HFFc6 (cell line): ENCODE results near the gene CBX1. TPM values are rescaled to one million over a fixed set of nuclear protein-coding genes. Genes with fewer than 3 reads are reported as not detected.
A peak's percentile ranks its signal among the peaks of the same experiment; 100 is the strongest.
"Not testable (repeated sequence)": the region's sequence is repeated elsewhere in the genome, so short reads cannot be mapped to it uniquely, and the experiment has no call there.

Experiments used
- DNase-seq: peaks from one replicate; pipeline ENCODE4 v3.0.0-alpha.2; 2018
- H3K27ac Mint-ChIP-seq: 2 replicates; pipeline ENCODE4 v1.8.0; 2020; ENCODE audit warnings: mild to moderate bottlenecking, mixed read lengths
- H3K27me3 Mint-ChIP-seq: 2 replicates; pipeline ENCODE4 v1.8.0; 2021; ENCODE audit warnings: mild to moderate bottlenecking, moderate library complexity, mixed read lengths; ENCODE audit not compliant: insufficient read depth
- H3K36me3 Mint-ChIP-seq: 2 replicates; pipeline ENCODE4 v1.8.0; 2021; ENCODE audit warnings: low read depth, mixed read lengths
- H3K4me1 Mint-ChIP-seq: 2 replicates; pipeline ENCODE4 v1.8.0; 2020; ENCODE audit warnings: low read depth, mixed read lengths
- H3K4me3 Mint-ChIP-seq: 2 replicates; pipeline ENCODE4 v1.8.0; 2020; ENCODE audit warnings: mild to moderate bottlenecking, moderate library complexity, mixed read lengths
- H3K9me3 Mint-ChIP-seq: 2 replicates; pipeline ENCODE4 v1.8.0; 2020; ENCODE audit warnings: mild to moderate bottlenecking, mixed read lengths
- CTCF ChIP-seq: fragments of 200-600 bp; sonication (generic); IDR thresholded peaks from 2 replicates; pipeline ENCODE4 v1.5.0; 2021; ENCODE audit warnings: antibody characterized with exemption, mild to moderate bottlenecking
- total RNA-seq, 6 experiments: library from RNA; stranded (reverse); fragmentation: NEBNext Ultra II Directional; extraction: Animal tissue kit (Norgen Biotek cat#: 25700); gene quantifications; 2 replicates in 1 of 6; 3 replicates in 5 of 6; pipeline ENCODE4 v1.2.3, GENCODE V29; 2021

Gene CBX1
- total RNA-seq, 6 experiments from 2014 or later = 62.2 to 82.1 (median 74.0) TPM

GRCh38 chr17:48043176-48043575, 58.1 kb downstream of the CBX1 start:
- DNase-seq = no peak
- H3K4me3 Mint-ChIP-seq = no peak overlapping the region
- no peaks in the 10 kb centered on the region for H3K9me3 Mint-ChIP-seq
- peaks cover 5% of the 10 kb centered on the region for H3K27me3 Mint-ChIP-seq
- peaks cover 45% of the 10 kb centered on the region for H3K4me1 Mint-ChIP-seq
- TF ChIP-seq CTCF = no peak
- peaks cover 7% of the 10 kb centered on the region; the same call in 1 of the 2 replicates for H3K36me3 Mint-ChIP-seq
- no peak overlapping the region for H3K27ac Mint-ChIP-seq

- no peaks in the 10 kb centered on the region for H3K36me3 Mint-ChIP-seq
- H3K4me1 Mint-ChIP-seq = peaks cover 27% of the 10 kb centered on the region
- peak overlapping the region; percentile 92 for H3K4me3 Mint-ChIP-seq
- no peak for DNase-seq
- no peaks in the 10 kb centered on the region for H3K9me3 Mint-ChIP-seq
- H3K27ac Mint-ChIP-seq = peak overlapping the region; percentile 97; the same call in 1 of the 2 replicates
- no peak for TF ChIP-seq CTCF
- H3K27me3 Mint-ChIP-seq = peaks cover 2% of the 10 kb centered on the region
Observed at GRCh38 chr17:48038687-48039086, 62.6 kb downstream of the CBX1 start.

- Mint-ChIP-seq H3K4me3 (peak overlapping the region; percentile 92), H3K27me3 (peaks cover 2% of the 10 kb centered on the region), H3K9me3 (no peaks in the 10 kb centered on the region), H3K4me1 (peaks cover 20% of the 10 kb centered on the region), H3K27ac (peak overlapping the region; percentile 97), H3K36me3 (no peaks in the 10 kb centered on the region)
- no peak for DNase-seq
- no peak for TF ChIP-seq CTCF
Observed at GRCh38 chr17:48037838-48038323, 63.4 kb downstream of the CBX1 start.

- H3K4me3 Mint-ChIP-seq = peak within 1 kb of the TSS; percentile 92
- peak; percentile 62 for DNase-seq
- H3K27me3 Mint-ChIP-seq = no peaks in the 10 kb centered on the region; the same call in 1 of the 2 replicates
- H3K9me3 Mint-ChIP-seq = no peaks in the 10 kb centered on the region
- H3K36me3 Mint-ChIP-seq = no peaks in the 10 kb centered on the region; the same call in 1 of the 2 replicates
- peak within 1 kb of the TSS; percentile 97 for H3K27ac Mint-ChIP-seq
- H3K4me1 Mint-ChIP-seq = peaks cover 20% of the 10 kb centered on the region
- peak; percentile 84 for TF ChIP-seq CTCF
Observed at GRCh38 chr17:48037036-48037837, 64.0 kb downstream of the CBX1 start, which contains the start of gene COPZ2. TSS of gene COPZ2 (minus strand) at chr17:48037797. CDS start at chr17:48037777, 20 bp downstream.

- Mint-ChIP-seq H3K4me3 (peak overlapping the region; percentile 92), H3K36me3 (no peaks in the 10 kb centered on the region; the same call in 1 of the 2 replicates), H3K4me1 (peaks cover 20% of the 10 kb centered on the region), H3K27me3 (no peaks in the 10 kb centered on the region; the same call in 1 of the 2 replicates), H3K9me3 (no peaks in the 10 kb centered on the region), H3K27ac (peak overlapping the region; percentile 90)
- DNase-seq = no peak
- no peak for TF ChIP-seq CTCF
Observed at GRCh38 chr17:48036693-48037035, 64.6 kb downstream of the CBX1 start.

- H3K36me3 Mint-ChIP-seq, H3K9me3 Mint-ChIP-seq, H3K27ac Mint-ChIP-seq, DNase-seq, H3K27me3 Mint-ChIP-seq, H3K4me3 Mint-ChIP-seq: not testable (repeated sequence)
- H3K4me1 Mint-ChIP-seq = peaks cover 20% of the 10 kb centered on the region
Observed at GRCh38 chr17:48034734-48035133, 66.5 kb downstream of the CBX1 start.
